Astrocyte of the cerebellum (primary cell): ENCODE measurements around the gene CMC4.

Experiments used
- DNase-seq: peaks from one replicate; pipeline ENCODE4 v3.0.0-alpha.2; 2011; ENCODE audit warnings: low read depth
- H3K4me3 ChIP-seq: 2 replicates; pipeline ENCODE4 v1.5.1; 2011; ENCODE audit warnings: mild to moderate bottlenecking, low read depth, low read length, moderate library complexity
- in situ Hi-C: cut with HindIII; loops from 2 replicates; pipeline ENCODE4 v1.10.0; 2017; ENCODE audit warnings: low sequenced_read_pairs
- TF ChIP-seq, protein P1 (sequence below): IDR thresholded peaks from 2 replicates; pipeline ENCODE4 v1.5.1; 2012; ENCODE audit warnings: low read length, low read depth, moderate library complexity, mild to moderate bottlenecking; ENCODE audit errors: missing control alignments

Gene CMC4

DNA sequence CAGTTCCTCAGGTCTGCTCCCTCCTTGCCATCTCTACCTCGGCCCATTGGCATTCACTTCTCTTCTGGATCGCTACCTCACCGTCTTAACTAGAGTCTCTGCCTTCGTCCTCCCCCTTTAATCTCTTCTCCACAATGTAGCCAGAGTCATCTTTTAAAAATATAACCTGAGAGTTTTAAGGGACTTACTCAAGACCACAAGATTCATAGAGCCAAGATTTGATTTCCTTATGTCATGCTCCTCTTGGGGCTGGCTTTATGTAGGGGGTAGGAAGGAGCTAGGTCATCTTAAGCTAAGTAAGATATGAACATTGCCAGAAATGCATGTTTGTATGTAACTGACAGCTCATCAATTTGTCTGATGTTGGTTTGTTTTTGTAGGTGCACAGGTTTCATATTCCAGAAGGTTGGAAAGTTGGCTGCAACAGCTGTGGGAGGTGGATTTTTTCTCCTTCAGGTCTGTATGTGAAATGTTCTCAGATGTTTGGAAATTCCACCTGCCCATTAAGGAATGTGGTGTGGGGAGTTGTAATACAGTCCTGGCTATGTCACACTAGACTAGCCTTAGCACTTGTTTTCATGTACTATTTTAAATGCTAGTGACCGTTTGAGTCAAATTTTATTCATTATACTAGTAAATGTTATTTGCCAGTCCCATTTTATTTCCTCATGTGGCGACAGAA is 24.7 kb downstream of the CMC4 start:
- no peak overlapping the region for H3K4me3 ChIP-seq
- no peak for DNase-seq
- TF ChIP-seq, protein P1, sequence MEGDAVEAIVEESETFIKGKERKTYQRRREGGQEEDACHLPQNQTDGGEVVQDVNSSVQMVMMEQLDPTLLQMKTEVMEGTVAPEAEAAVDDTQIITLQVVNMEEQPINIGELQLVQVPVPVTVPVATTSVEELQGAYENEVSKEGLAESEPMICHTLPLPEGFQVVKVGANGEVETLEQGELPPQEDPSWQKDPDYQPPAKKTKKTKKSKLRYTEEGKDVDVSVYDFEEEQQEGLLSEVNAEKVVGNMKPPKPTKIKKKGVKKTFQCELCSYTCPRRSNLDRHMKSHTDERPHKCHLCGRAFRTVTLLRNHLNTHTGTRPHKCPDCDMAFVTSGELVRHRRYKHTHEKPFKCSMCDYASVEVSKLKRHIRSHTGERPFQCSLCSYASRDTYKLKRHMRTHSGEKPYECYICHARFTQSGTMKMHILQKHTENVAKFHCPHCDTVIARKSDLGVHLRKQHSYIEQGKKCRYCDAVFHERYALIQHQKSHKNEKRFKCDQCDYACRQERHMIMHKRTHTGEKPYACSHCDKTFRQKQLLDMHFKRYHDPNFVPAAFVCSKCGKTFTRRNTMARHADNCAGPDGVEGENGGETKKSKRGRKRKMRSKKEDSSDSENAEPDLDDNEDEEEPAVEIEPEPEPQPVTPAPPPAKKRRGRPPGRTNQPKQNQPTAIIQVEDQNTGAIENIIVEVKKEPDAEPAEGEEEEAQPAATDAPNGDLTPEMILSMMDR: no peak
- in situ Hi-C loops: no loop called here

DNA sequence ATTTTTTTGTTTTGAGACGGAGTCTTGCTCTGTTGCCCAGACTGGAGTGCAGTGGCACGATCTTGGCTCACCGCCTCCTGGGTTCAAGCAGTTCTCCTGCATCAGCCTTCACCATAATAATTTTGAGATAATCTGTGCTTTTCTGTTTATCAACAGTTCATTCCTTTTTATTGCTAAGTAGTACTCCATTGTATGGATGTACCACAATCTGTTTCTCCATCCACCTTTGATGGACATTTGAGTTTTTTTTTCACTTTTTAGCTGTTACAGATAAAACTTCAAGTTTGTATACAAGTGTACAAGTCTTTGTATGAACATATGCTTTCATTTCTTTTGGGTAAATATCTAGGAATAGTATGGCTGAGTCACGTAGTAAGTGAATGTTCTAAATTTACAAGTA is 35.2 kb downstream of the CMC4 start:
- in situ Hi-C loops: no loop called here
- TF ChIP-seq, protein P1: no peak
- DNase-seq: no peak
- H3K4me3 ChIP-seq: no peak overlapping the region

GRCh38 chrX:155031657-155032056 is 39.3 kb downstream of the CMC4 start:
- no peak for DNase-seq
- H3K4me3 ChIP-seq: no peak overlapping the region
- TF ChIP-seq, protein P1: no peak
- in situ Hi-C loops: no loop called here

GRCh38 chrX:155028877-155029291 is 42.1 kb downstream of the CMC4 start:
- H3K4me3 ChIP-seq: no peak overlapping the region
- TF ChIP-seq, protein P1: no peak
- peak; percentile 13 for DNase-seq
- in situ Hi-C loops: no loop called here

DNA sequence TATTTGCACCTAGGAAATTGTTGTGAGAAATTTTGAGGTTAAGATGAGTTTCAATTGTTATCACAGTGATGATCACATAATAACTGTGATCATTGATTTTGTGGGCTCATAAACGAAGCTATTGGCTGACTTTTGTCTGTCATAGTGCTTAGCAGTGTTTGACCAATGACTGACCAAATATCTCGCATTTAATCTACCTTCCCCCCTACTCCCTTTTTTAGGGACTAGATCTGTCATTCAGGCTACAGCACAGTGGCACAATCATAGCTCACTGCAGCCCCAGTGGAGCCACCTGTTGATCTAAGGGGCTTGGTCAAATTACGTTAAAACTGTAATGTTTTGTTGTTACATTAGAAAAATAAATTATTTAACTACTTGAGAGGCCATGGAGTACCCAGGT is 42.8 kb downstream of the CMC4 start:
- in situ Hi-C loops: no loop called here
- DNase-seq: no peak
- TF ChIP-seq, protein P1: no peak
- H3K4me3 ChIP-seq: peak overlapping the region; percentile 69

- TF ChIP-seq, protein P1: no peak
- H3K4me3 ChIP-seq: peak overlapping the region; percentile 69
- in situ Hi-C loops: no loop called here
- DNase-seq: peak; percentile 65
Measured at GRCh38 chrX:155027509-155028066, 43.3 kb downstream of the CMC4 start.
